Loucy (cell line): ENCODE results near the gene SCMH1.

Source experiments
- CTCF ChIP-seq: fragments of 200-600 bp; sonication (generic); conservative IDR thresholded peaks from 2 replicates; pipeline ENCODE4 v1.5.1; 2014; ENCODE audit warnings: mild to moderate bottlenecking, antibody characterized with exemption, low read length
- EZH2phosphoT487 ChIP-seq: fragments of 200-600 bp; IDR thresholded peaks from 2 replicates; pipeline ENCODE4 v1.6.1; 2018; ENCODE audit warnings: antibody characterized with exemption, mild to moderate bottlenecking, moderate library complexity, borderline replicate concordance

DNA sequence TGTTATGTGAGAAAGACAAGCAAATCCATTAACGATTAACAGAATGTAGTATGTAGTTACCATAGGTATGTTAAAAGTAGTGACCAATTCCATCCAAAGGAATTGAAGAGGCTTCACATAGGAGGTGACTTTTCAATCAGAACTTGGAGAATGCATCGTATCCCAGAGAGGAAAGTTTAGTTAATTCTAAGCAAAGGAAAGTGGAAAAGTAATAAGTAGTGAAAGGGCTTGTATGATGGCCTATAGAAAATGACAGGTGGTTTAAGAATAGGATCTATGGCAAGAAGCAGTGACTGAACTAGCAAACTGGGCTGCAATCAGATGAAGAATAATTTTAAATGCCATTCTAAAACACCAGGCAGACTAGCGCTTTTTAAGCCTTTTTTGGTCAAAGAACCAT is 16.6 kb downstream of the SCMH1 start:
- TF ChIP-seq EZH2phosphoT487 (no peak), CTCF (no peak)
